ENCODE results near the gene EFNA1.

EFNA1 gene

DNA sequence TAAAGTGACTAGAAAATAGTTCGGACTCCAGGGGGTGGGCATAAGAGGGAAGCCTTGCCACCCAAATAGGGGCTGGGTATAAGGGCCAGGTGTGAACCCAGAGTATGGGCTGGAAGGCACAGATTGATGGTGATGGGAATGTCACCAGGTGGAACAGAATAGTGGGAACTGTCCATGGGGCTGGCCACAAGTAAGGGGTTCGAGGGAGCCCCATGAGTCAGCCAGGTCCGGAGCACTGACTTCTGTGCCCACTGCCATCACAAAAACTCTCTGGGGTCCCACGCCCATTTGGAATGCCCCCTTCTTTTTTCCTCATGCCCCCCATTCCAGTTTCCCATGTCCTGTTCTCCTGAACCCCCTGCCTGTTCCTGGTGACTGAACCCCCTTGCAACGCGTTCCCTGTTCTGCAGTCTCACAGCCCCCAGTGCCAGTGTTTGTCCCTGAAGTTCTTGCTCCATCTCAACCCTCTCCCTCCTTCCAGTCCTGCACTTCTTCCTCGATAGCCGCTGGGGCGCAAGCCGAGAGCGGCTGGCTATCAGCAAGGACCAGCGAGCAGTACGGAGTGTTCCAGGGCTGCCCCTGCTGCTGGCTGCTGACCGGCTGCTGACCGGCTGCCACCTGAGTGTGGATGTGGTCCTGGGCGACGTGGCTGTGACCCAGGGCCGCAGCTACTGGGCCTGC lies 53.8 kb downstream of the EFNA1 start:
- DNase-seq (ENCODE audit: low read depth): no peak
- TF ChIP-seq, protein P1, sequence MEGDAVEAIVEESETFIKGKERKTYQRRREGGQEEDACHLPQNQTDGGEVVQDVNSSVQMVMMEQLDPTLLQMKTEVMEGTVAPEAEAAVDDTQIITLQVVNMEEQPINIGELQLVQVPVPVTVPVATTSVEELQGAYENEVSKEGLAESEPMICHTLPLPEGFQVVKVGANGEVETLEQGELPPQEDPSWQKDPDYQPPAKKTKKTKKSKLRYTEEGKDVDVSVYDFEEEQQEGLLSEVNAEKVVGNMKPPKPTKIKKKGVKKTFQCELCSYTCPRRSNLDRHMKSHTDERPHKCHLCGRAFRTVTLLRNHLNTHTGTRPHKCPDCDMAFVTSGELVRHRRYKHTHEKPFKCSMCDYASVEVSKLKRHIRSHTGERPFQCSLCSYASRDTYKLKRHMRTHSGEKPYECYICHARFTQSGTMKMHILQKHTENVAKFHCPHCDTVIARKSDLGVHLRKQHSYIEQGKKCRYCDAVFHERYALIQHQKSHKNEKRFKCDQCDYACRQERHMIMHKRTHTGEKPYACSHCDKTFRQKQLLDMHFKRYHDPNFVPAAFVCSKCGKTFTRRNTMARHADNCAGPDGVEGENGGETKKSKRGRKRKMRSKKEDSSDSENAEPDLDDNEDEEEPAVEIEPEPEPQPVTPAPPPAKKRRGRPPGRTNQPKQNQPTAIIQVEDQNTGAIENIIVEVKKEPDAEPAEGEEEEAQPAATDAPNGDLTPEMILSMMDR (conservative IDR thresholded peaks at IDR 0.05; ENCODE audit: low read depth, low read length): no peak

DNA sequence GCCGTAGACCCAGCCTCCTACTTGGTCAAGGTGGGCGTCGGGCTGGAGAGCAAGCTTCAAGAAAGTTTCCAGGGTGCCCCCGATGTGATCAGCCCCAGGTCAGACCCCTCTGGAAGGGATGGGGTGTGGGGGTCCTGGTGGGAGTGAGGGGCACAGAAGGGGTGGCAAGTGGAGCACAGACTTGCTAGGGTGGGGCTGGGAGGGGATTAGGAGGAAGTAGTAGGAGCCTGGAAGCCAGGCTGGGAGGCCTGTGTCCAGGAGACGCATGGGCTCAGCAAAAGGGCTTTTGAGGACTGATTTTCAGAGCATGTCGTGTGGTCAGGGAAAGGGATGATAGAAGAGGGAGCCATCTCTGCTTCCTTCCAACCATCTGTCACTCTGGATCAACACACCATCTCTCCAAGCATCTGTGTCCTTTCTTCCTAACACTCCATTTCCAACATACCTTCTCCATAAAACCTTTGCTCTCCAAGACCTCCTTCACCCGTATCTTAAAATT lies 54.4 kb downstream of the EFNA1 start:
- no peak for DNase-seq (ENCODE audit: low read depth)
- TF ChIP-seq, protein P1 (conservative IDR thresholded peaks at IDR 0.05; ENCODE audit: low read depth, low read length): no peak
- H3K4me3 ChIP-seq (ENCODE audit: low read depth, low read length): no peak overlapping the region

More for the DNA sequence above, 53.8 kb downstream of the EFNA1 start:
- H3K4me3 ChIP-seq (ENCODE audit: low read depth, low read length): no peak overlapping the region

DNA sequence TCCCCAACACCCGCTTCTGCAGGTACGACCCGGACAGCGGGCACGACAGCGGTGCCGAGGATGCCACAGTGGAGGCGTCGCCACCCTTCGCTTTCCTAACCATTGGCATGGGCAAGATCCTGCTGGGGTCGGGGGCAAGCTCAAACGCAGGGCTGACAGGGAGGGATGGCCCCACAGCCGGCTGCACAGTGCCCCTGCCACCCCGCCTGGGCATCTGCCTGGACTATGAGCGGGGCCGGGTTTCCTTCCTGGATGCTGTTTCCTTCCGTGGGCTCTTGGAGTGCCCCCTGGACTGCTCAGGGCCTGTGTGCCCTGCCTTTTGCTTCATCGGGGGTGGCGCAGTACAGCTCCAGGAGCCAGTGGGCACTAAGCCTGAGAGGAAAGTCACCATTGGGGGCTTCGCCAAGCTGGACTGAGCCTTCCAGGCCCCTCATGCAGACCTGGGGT lies 56.1 kb downstream of the EFNA1 start:
- H3K4me3 ChIP-seq (ENCODE audit: low read depth, low read length): no peak overlapping the region
- no peak for DNase-seq (ENCODE audit: low read depth)
- TF ChIP-seq, protein P1 (conservative IDR thresholded peaks at IDR 0.05; ENCODE audit: low read depth, low read length): no peak

DNA sequence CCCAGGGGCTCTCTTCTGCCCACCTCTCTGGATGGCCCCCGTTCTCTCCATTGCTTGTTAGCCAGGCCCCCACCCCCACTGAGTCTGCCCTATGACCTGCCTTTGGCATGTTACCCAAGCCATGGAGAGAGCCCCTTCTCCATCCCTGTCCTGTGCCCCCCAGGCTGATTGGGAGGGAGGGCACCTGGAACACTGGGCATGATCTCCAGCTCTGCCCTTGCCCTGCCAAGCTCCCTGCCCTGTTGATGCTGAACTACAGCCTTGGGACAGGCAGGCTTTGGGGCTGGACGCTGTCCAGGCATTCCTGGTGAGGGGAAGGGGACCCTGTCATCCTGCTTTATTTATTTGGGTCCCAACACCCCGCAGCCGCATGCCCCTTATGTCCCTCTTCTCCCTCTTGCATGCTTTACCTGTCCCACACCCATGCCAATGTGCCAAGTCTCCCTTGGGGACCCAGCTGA lies 56.7 kb downstream of the EFNA1 start:
- TF ChIP-seq, protein P1 (conservative IDR thresholded peaks at IDR 0.05; ENCODE audit: low read depth, low read length): no peak
- no peak for DNase-seq (ENCODE audit: low read depth)
- H3K4me3 ChIP-seq (ENCODE audit: low read depth, low read length): no peak overlapping the region
